HG02610 (cell line): ENCODE measurements around the gene DRGX.

Experiments
- ATAC-seq: cut with Tn5 transposase; IDR thresholded peaks from one replicate; pipeline ENCODE4 v1.9.1; 2021; ENCODE audit warnings: mild to moderate bottlenecking, moderate library complexity; ENCODE audit not compliant: unreplicated experiment

Gene DRGX

GRCh38 chr10:49364051-49364450 lies 31.8 kb downstream of the DRGX start:
- ATAC-seq, result no peak

DNA sequence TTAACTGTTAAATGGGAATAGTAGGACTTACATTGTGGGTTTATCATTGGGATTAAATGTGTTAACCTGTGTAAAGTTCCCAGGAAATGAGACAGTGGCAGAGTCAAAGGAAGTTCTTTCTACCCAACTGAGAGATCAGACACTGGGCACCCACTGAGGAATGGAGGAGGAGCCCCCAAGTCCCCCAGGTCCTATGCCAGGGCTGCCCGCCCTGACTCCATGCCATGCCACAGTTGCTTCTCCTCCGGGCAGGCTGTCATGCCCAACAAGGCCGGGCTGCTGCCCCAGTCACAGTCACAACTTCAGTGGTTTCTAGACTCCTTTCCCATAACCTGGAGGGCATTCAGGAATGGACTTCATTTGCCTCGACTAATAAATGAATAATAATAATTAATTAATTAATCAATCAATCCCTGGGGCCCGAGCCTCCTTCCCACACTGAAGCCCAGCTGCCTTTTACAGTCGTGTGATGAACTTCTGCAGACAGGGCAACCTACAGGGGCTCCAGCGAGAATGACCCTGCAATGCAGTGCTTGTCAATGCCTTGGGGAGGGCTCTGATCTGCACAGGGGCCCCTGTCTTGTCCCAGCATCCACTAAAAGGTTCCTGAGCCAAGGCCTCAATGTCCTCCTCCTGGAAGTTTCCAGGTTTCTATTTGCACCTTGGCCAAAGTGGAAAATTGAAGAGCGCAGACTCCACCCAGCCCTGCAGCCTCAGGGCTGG lies 32.4 kb downstream of the DRGX start:
- ATAC-seq, result no peak

DNA sequence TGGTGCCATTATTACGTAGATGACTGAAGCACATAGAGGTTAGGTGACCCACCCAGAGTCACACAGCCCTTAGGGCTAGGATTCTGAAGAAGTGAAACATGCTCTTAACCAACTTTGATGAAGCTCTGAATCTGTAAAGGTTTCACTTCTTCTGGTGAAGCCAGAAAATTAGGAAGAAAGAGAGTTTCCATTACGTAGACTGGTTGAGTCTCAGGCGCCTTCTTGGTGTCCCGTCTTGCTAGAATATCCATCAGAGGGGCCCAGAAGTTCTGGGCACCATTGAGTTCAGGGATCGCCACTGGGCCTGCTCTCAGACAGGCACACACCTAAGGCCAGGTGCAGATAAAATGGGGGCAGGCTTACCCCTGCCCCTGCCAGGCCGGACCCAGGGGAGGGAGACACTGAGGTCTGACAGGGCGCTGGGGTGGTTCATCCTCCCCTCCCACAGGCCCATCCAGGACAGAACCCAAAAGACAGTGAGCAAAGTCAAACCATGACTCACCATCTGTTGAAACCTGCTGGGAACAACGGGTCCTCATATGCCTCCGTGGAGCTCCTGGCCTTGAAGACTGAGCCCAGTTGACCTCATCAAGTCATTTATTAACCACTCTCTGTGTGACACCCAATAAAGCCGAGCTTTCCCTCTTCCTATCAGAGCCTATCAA lies 33.2 kb downstream of the DRGX start:
- ATAC-seq, result peak; percentile 93

DNA sequence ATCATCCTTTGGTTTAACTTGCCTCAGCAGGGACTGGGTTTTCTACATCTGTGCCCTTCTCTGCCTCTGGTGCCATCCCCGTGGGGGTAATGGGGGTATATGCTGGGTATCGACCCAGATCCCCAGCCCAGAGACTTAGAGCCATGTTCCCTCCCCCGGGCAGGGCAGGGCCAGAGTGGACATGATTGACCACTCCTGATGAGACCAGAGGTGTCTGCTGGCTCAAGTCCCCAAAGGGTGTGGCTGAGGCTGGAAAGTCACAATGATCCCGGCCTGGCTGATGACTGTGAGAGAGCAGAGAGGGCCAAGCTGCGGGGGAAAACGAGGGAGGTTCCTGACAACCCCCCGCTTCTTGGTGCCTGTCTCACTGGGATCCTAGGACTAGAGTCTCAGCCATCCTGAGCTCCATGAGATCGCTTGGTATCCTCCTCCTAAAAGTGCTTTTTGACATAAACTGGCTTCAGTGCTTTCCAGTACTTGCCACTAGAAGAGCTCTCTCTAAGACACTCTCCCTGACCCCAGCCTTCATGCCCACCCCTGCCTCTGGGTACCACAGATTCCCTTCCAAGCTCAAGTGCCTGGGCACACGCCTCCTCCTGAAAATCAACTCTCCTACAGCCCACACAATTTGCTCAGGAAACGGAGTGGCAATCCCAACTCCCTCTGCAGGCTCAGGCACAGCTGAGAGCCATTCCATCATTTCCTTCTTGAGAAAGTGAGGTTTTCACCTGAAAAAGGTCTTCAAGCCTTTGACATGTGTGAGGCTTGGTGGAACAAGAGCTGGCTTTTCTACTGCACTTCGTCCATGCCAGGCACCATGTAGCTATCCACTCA lies 33.9 kb downstream of the DRGX start:
- no peak for ATAC-seq

GRCh38 chr10:49361178-49361554 lies 34.7 kb downstream of the DRGX start:
- no peak for ATAC-seq

- ATAC-seq, result no peak
Observed at GRCh38 chr10:49360271-49361177, 35.4 kb downstream of the DRGX start.

DNA sequence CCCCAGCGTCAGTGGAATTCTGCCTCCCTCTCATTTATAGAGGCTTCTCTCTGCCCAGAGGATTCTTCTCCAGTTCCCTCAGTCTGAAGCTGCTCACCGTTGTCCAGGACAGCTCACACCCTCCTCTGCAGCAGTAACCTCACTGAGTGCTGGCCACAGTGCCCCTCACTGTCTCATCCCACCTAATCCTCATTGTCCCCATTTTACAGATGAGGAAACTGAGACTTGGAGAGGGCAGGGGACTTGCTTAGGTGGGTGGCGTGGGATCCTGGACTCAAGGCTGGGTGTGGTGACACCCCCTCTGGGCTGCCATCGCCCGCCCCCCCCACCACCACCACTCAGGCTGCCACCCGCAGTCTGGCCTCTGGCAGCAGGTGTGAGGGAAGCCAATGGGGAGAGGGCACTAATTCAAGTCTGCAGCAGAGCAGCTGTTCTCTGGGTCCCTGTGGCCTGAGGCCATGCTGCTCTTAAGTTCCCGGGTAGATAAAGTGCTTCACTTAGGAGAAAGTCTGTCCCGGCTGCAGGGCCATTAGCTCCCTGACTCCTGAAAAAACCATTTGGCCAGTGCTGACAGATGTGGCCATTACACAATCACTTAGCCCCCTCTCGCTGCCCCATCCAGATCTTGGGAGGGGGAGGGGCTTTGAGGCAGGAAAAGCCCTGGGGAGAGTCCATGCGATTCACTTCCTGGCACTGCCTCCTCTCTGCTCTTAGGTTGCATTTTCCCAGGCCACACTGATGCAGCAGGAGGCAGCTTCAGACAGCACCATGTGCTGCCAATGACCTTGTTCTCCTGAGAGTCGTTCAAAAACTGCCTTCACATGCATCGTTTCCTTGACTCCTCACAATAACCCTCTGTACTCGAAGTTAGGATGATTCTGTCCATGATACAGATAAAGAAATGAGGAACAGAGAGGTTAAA lies 36.3 kb downstream of the DRGX start:
- ATAC-seq, result no peak

DNA sequence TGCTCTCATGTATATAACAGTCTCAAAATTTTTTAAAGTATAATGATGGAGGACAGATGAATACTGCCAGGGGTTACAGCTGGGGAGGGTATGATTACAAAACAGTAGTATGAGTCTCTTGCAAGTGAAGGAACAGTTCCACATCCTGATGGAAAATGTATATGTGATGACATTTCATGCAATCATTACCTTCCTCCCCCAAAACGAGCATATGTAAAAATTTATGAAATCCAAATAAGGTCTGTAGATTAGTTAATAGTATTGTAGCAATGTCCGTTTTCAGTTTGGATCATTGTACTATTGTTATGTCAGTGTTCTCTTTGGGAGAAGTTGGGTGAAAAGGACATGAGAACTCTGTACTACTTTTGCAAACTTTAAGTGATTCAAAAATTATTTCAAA lies 38.0 kb downstream of the DRGX start:
- no peak for ATAC-seq

- ATAC-seq, result peak; percentile 81
Observed at GRCh38 chr10:49356944-49357343, 38.9 kb downstream of the DRGX start.

DNA sequence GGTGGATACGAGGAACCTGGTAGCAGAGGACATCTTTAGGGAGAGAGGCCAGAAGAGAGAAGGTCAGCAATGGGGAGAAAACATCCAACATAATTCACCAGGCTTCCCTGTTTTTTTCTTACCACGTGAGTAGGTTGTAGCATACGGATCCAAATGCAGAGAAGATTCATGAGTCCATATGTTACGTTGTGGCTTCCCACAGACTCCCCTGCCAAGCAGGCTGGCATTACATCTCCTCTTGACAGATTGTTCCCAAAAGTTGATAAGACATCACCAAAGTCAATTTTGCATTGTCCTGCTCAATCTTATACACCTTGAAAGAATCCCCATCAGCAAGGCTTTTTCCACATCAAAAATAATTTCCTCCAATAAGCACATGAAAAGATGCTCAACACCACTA lies 39.7 kb downstream of the DRGX start:
- ATAC-seq, result no peak

- no peak for ATAC-seq
Observed at GRCh38 chr10:49355221-49355620, 40.7 kb downstream of the DRGX start.

- ATAC-seq, result no peak
Observed at GRCh38 chr10:49354593-49354992, 41.3 kb downstream of the DRGX start.

DNA sequence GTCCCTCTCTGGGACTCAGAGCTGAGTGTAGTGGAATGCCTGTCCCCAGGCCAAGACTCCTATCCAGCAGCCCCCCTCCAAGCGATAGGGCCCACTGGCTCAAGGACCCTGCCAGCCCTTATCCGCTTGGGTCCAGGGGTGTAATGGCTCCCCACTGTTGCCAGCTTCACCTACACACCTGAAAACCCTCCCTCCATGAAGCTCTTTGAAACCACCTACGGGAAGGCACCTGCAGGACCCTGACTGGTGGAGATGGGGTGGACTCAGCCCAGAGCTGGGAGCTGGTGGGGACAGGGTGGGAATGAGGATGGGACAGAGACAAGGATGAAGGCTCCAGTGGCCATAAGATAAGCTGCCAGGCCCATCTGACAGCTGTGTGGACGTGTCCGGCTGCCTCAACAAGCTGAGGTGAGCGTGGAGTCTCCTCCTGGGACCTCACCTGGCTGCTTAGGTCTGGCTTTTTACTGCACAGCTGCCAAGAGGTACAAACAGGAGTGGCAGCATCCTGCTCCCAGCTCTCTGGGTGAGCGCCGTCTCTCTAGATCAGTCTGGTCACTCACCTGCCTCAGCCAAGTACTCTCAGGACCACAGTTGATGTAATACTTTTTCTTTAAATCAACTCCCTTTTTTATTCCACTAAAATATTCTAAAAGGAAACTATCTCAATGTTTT lies 41.9 kb downstream of the DRGX start:
- ATAC-seq, result no peak

DNA sequence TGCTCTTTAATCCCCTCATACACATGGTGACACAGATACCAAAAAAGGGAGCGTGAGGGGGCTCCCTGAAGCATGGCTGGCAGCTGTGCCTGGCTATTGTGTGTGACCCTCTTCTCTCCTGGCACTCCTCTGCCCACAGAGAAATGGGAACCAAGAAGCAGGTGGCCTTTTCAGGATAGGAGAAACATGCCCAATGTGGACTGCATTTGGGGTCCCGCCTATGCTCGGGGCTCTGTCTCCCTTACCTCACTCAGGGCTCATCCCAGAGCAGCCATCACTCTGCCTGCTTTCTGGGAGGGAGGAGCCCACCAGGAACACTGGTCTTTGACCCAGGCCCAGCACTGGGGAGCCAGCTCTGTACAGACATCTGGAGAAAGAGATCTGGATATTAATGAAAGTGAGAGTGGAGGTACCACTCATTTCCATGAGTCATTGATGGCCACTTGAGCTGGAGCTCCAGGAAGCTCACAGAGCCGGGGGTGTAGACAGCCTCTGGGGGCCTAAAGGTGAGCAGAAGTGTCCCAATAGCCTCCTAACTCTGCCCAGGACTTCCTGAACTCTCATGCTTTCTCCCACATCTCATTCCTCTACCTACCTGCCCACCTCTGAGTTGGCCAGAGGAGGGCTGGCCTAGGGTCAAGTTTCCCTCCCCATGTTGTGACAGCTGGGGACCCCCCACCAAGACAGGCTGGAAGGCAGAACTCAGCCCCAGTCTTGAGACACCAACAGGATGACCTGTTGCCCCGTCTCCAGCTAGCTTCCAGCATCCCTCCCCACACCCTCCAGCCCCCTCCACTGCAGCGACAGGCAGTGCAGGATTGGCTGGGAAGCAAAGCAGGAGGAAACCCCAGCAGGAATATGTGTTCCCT lies 42.6 kb downstream of the DRGX start:
- no peak for ATAC-seq

DNA sequence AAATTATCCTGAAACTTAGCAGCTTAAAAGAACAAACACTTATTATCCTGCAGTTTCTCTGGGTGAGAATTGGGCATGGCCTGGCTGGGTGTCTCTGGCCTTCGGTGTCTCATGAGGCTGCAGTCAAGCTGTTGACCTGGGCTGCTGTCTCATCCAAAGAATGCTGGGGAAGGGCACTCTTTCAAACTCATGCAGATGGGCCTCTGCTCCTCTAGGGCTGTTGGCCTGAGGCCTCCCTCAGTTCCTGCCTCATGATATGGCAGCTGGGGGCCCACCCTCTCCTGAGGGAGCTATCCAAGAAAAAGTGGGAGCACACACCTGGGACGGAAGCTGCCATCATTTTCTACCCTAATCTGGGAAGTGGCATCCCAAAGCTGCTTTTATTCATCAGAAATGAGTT lies 43.6 kb downstream of the DRGX start:
- ATAC-seq, result no peak

- ATAC-seq, result no peak
Observed at GRCh38 chr10:49351669-49352068, 44.2 kb downstream of the DRGX start.

GRCh38 chr10:49350846-49351532 lies 44.9 kb downstream of the DRGX start:
- no peak for ATAC-seq

DNA sequence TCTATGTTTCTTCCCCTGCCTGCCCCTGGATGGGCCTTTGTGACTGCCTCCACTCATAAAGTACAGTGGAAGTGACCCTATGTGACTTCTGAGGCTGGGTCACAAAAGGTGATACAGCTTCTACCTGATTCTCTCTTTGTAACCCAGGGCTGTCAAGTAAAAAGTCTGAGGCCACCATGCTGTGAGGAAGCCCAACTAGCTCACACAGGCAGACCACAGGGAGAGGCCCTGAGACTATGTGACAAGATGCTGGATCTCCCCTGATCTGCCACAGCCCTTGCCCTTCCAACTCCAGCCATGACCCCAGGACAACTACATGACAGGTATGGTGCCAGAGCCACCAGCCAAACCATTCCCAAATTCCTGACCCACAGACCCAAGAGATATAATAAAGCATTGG lies 45.8 kb downstream of the DRGX start:
- ATAC-seq, result no peak
